ENCODE measurements around the gene ENAH.

Gene ENAH

DNA sequence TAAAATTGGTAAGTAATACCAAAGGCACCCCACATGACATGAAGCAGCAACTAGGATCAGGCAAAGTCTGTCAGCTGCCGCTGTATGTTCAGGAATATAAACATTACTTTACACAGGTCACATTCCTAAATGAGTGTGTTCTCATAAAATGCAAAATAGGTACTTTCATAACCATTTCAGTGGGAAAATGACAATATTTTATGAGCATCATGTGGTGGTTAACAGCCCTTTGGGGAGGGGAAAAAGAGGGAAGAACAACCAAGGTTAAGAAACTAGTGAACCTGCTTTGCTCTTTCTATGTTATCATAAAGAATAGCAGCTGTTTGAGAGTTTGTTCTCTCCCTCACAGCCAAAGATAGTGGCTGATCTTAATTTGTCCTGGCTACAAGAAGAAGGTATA, 119.7 kb downstream of the ENAH start:
- TF ChIP-seq CTCF (conservative IDR thresholded peaks at IDR 0.05; ENCODE audit: low read depth, low read length): no peak
- Histone ChIP-seq H3K9ac (no peak overlapping the region), H3K4me1 (ENCODE audit: low read depth, poor library complexity, severe bottlenecking) (no peaks in the 10 kb centered on the region), H4K20me1 (ENCODE audit: insufficient read depth) (no peaks in the 10 kb centered on the region), H3K36me3 (ENCODE audit: insufficient read depth) (no peaks in the 10 kb centered on the region), H3K27me3 (ENCODE audit: insufficient read depth, low read depth) (no peaks in the 10 kb centered on the region), H3K79me2 (ENCODE audit: insufficient read depth, low read depth) (no peaks in the 10 kb centered on the region), H3K4me2 (no peak overlapping the region), H3K4me3 (IDR thresholded peaks at IDR 0.05; ENCODE audit: insufficient read depth, low read depth, low read length) (no peak overlapping the region), H2AFZ (ENCODE audit: low read depth) (no peak overlapping the region), H3K27ac (no peak overlapping the region)

GRCh38 chr1:225532240-225532944, 120.5 kb downstream of the ENAH start:
- Histone ChIP-seq H3K79me2 (ENCODE audit: insufficient read depth, low read depth) (no peaks in the 10 kb centered on the region), H3K4me1 (ENCODE audit: low read depth, poor library complexity, severe bottlenecking) (no peaks in the 10 kb centered on the region), H3K4me2 (no peak overlapping the region)

GRCh38 chr1:225529726-225530125, 123.2 kb downstream of the ENAH start:
- no peak overlapping the region for H3K9ac ChIP-seq
- H2AFZ ChIP-seq (ENCODE audit: low read depth): no peak overlapping the region
- H3K36me3 ChIP-seq (ENCODE audit: insufficient read depth): no peaks in the 10 kb centered on the region
- H3K27ac ChIP-seq: no peak overlapping the region
- H3K4me3 ChIP-seq (IDR thresholded peaks at IDR 0.05; ENCODE audit: insufficient read depth, low read depth, low read length): no peak overlapping the region
- no peaks in the 10 kb centered on the region for H3K4me1 ChIP-seq (ENCODE audit: low read depth, poor library complexity, severe bottlenecking)
- H3K27me3 ChIP-seq (ENCODE audit: insufficient read depth, low read depth): no peaks in the 10 kb centered on the region
- no peak for TF ChIP-seq CTCF (conservative IDR thresholded peaks at IDR 0.05; ENCODE audit: low read depth, low read length)
- no peak overlapping the region for H3K4me2 ChIP-seq
- H4K20me1 ChIP-seq (ENCODE audit: insufficient read depth): no peaks in the 10 kb centered on the region
- H3K79me2 ChIP-seq (ENCODE audit: insufficient read depth, low read depth): no peaks in the 10 kb centered on the region

More at GRCh38 chr1:225532240-225532944, 120.5 kb downstream of the ENAH start:
- Histone ChIP-seq H3K4me3 (IDR thresholded peaks at IDR 0.05; ENCODE audit: insufficient read depth, low read depth, low read length) (no peak overlapping the region), H4K20me1 (ENCODE audit: insufficient read depth) (no peaks in the 10 kb centered on the region), H2AFZ (ENCODE audit: low read depth) (no peak overlapping the region), H3K27me3 (ENCODE audit: insufficient read depth, low read depth) (no peaks in the 10 kb centered on the region), H3K27ac (no peak overlapping the region), H3K36me3 (ENCODE audit: insufficient read depth) (no peaks in the 10 kb centered on the region), H3K9ac (no peak overlapping the region)
- TF ChIP-seq CTCF (conservative IDR thresholded peaks at IDR 0.05; ENCODE audit: low read depth, low read length): no peak

- Histone ChIP-seq H3K27ac (no peak overlapping the region), H2AFZ (ENCODE audit: low read depth) (no peak overlapping the region), H3K36me3 (ENCODE audit: insufficient read depth) (no peaks in the 10 kb centered on the region), H3K9ac (no peak overlapping the region), H3K4me1 (ENCODE audit: low read depth, poor library complexity, severe bottlenecking) (no peaks in the 10 kb centered on the region), H4K20me1 (ENCODE audit: insufficient read depth) (no peaks in the 10 kb centered on the region), H3K4me3 (IDR thresholded peaks at IDR 0.05; ENCODE audit: insufficient read depth, low read depth, low read length) (no peak overlapping the region), H3K79me2 (ENCODE audit: insufficient read depth, low read depth) (no peaks in the 10 kb centered on the region), H3K27me3 (ENCODE audit: insufficient read depth, low read depth) (no peaks in the 10 kb centered on the region), H3K4me2 (no peak overlapping the region)
- TF ChIP-seq CTCF (conservative IDR thresholded peaks at IDR 0.05; ENCODE audit: low read depth, low read length): no peak
Observed at GRCh38 chr1:225527575-225527974, 125.3 kb downstream of the ENAH start.

Data from KMS-11 (cell line).